ENCODE results near the gene TWIST2. TPM values are rescaled to one million over a fixed set of nuclear protein-coding genes. Genes with fewer than 3 reads are reported as not detected.

TWIST2 gene
- total and polyA plus RNA-seq, 11 donors = 0.39 to 10.9 (median 1.4) TPM

DNA sequence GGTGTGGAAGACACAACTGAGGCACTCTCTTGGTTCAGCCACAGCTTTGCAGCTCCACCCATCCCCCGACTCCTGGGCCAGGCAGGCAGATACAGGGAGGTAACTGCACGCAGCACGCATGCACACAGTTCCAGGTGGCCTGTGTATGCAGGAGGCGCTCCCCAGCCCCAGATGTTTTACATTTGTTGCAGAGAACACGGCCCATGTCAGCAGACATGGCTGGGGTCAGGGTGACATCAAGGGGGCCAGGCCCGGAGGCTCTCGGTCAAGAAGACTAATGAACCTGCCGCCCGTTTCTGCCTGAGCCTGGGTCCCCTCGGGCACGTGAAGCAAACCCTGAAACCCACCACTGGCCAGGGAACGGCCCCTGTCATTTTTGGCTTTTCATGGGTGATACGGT is 57.3 kb downstream of the TWIST2 start:
- H3K36me3 ChIP-seq = no peaks in the 10 kb centered on the region
- H3K4me1 ChIP-seq = peaks cover 0 to 11% (median 0%) of the 10 kb centered on the region in 12 donors
- WGBS, 4 donors = 70 to 78% (median 75%) methylated on average over 10 to 13 of the region's 13 CpGs
- no peak for TF ChIP-seq POLR2A (IDR thresholded peaks at IDR 0.05)
- TF ChIP-seq CTCF (IDR thresholded peaks at IDR 0.05) = no peak
- DNase-seq (peak in 1 of 5 donors; percentile 9), ATAC-seq (no peak)
- H3K27ac ChIP-seq = no peak overlapping the region
- intact Hi-C loops (cut with DNase I) = no loop called here
- no peak overlapping the region for H3K4me3 ChIP-seq
- H3K27me3 ChIP-seq = peaks cover 0 to 13% (median 0%) of the 10 kb centered on the region in 9 donors
- H3K9me3 ChIP-seq = no peaks in the 10 kb centered on the region

GRCh38 chr2:238905644-238906043 is 57.8 kb downstream of the TWIST2 start:
- Histone ChIP-seq H3K36me3 (no peaks in the 10 kb centered on the region), H3K27me3 (peaks cover 0 to 10% (median 0%) of the 10 kb centered on the region in 9 donors), H3K27ac (no peak overlapping the region), H3K9me3 (no peaks in the 10 kb centered on the region), H3K4me1 (peaks cover 0 to 7% (median 0%) of the 10 kb centered on the region in 12 donors), H3K4me3 (no peak overlapping the region)
- DNase-seq (no peak), ATAC-seq (no peak)
- intact Hi-C loops (cut with DNase I) = no loop called here
- TF ChIP-seq CTCF (IDR thresholded peaks at IDR 0.05) (no peak), POLR2A (IDR thresholded peaks at IDR 0.05) (no peak)
- WGBS, 4 donors = 70 to 94% (median 93%) methylated on average over 28 of the region's 28 CpGs

GRCh38 chr2:238906254-238906935 is 58.5 kb downstream of the TWIST2 start:
- Histone ChIP-seq H3K36me3 (no peaks in the 10 kb centered on the region), H3K9me3 (no peaks in the 10 kb centered on the region), H3K4me1 (peaks cover 0 to 7% (median 0%) of the 10 kb centered on the region in 12 donors), H3K27me3 (peaks cover 0 to 8% (median 0%) of the 10 kb centered on the region in 9 donors), H3K4me3 (no peak overlapping the region), H3K27ac (no peak overlapping the region)
- ATAC-seq (no peak), DNase-seq (peak in 1 of 5 donors; percentile 18)
- intact Hi-C loops (cut with DNase I) = no loop called here
- 86 to 92% (median 90%) methylated on average over 19 to 20 of the region's 20 CpGs for WGBS, 4 donors
- TF ChIP-seq POLR2A (IDR thresholded peaks at IDR 0.05) (no peak), CTCF (IDR thresholded peaks at IDR 0.05) (no peak)

- Histone ChIP-seq H3K4me3 (no peak overlapping the region), H3K36me3 (no peaks in the 10 kb centered on the region), H3K9me3 (no peaks in the 10 kb centered on the region), H3K4me1 (peaks cover 0 to 7% (median 0%) of the 10 kb centered on the region in 12 donors), H3K27ac (no peak overlapping the region), H3K27me3 (peaks cover 0 to under 1% (median 0%) of the 10 kb centered on the region in 9 donors)
- ATAC-seq = no peak
- DNase-seq = peak in 2 of 5 donors; percentile 23 to 57
- TF ChIP-seq POLR2A (IDR thresholded peaks at IDR 0.05) (no peak), CTCF (IDR thresholded peaks at IDR 0.05) (no peak)
- 81 to 87% (median 84%) methylated on average over 16 to 24 of the region's 24 CpGs for WGBS, 4 donors
- intact Hi-C loops (cut with DNase I) = no loop called here
These were observed 59.2 kb downstream of the TWIST2 start for GRCh38 chr2:238906936-238907716.
